Adrenal gland (tissue), 12 donors: ENCODE measurements around the gene OR13C2. TPM values are rescaled to one million over a fixed set of nuclear protein-coding genes. Genes with fewer than 3 reads are reported as not detected.

Source experiments
- DNase-seq, 7 donors: peaks; one replicate each; pipeline ENCODE4 v3.0.0-alpha.2; 2019 to 2020
- H3K27ac ChIP-seq, 5 donors: fragments of 200-600 bp; sonication (generic) in 4 of 5; 1 replicate in 3 of 5; 2 replicates in 2 of 5; pipeline versions ENCODE4 v1.5.1 to v1.8.0; 2016 to 2020; ENCODE audit warnings: mild to moderate bottlenecking in 1 of 5
- H3K27me3 ChIP-seq: fragments of 200-600 bp; 2 replicates; pipeline ENCODE4 v1.8.0; 2021
- H3K36me3 ChIP-seq, 2 donors: fragments of 200-600 bp; replicated peaks in 1 of 2; 1 replicate in 1 of 2; 2 replicates in 1 of 2; pipeline versions ENCODE4 v1.5.1 to v1.8.0; 2018 to 2022
- H3K4me1 ChIP-seq, 2 donors: fragments of 200-600 bp; replicated peaks in 1 of 2; 1 replicate in 1 of 2; 2 replicates in 1 of 2; pipeline versions ENCODE4 v1.5.1 to v1.8.0; 2018 to 2021
- H3K4me3 ChIP-seq, 4 donors: fragments of 200-600 bp; sonication (generic) in 3 of 4; one replicate each; pipeline ENCODE4 v1.5.1; 2016 to 2018
- H3K9me3 ChIP-seq, 3 donors: fragments of 200-600 bp; sonication (generic) in 1 of 3; replicated peaks in 1 of 3; 1 replicate in 2 of 3; 2 replicates in 1 of 3; pipeline versions ENCODE4 v1.5.1 to v1.8.0; 2016 to 2021
- CTCF ChIP-seq, 6 experiments: fragments of 450-650 bp in 4 of 6; fragments of 200-600 bp in 2 of 6; sonication (generic) in 1 of 6; IDR thresholded peaks; 1 replicate in 5 of 6; 2 replicates in 1 of 6; pipeline versions ENCODE4 v1.5.1 to v1.8.0; 2016 to 2021; ENCODE audit warnings: antibody characterized with exemption in 6 of 6, mild to moderate bottlenecking in 2 of 6, moderate library complexity in 1 of 6
- POLR2A ChIP-seq, 2 donors: fragments of 450-650 bp; IDR thresholded peaks; one replicate each; pipeline ENCODE4 v1.6.1; 2017; ENCODE audit warnings: antibody characterized with exemption in 2 of 2, mild to moderate bottlenecking in 2 of 2, moderate library complexity in 1 of 2
- WGBS, 4 donors: extraction: QIAGEN DNeasy Blood & Tissue Kit in 2 of 4; methylation state at CpG; one replicate each; pipeline versions ENCODE4 v1.1.5 to v1.1.7; 2013 to 2017; 5-methylcytosine and 5-hydroxymethylcytosine counted together
- intact Hi-C, 2 donors: fragments of 100-400 bp; cut with DNase I; formaldehyde crosslinking; loops; one replicate each; pipeline versions ENCODE4 v1.14.1 to v1.15.0; 2022 to 2023
- polyA plus RNA-seq, 3 donors: library from polyadenylated mRNA; stranded (reverse); fragments of 200-250 nt in 2 of 3; fragments of 350-450 nt in 1 of 3; fragmentation: Illumina TruSeq in 1 of 3; extraction: RNeasy Lipid Tissue Mini Kit (QIAGEN cat#74804) in 1 of 3; gene quantifications; one replicate each; pipeline ENCODE4 v1.2.3, GENCODE V29; 2013 to 2014
- total RNA-seq, 9 donors: library from RNA; depleted of rRNA in 4 of 9; stranded (reverse); fragments of >200 nt in 4 of 9; fragments of 120-200 nt in 1 of 9; fragmentation: NEBNext Ultra II Directional in 1 of 9; extraction: Animal tissue kit (Norgen Biotek cat#: 25700) in 1 of 9; gene quantifications; one replicate each; pipeline versions ENCODE4 v1.1.0 to v1.2.4, GENCODE V29; 2013 to 2023
- donor health status: healthy with polysubstance abuse.
- donor health status: Bipolar disorder and iron deficiency.
- donor health status: DM: yes; HTN: yes; CAD: no.
- donor health status: DM: no; HTN: no; CAD: no.
- donor health status: DM: no; HTN: no; CAD: no.
- donor health status: DM: yes; HTN: yes; CAD: no.

The OR13C2 gene
- total and polyA plus RNA-seq, 12 donors, result 0.83 TPM; not detected in 11

DNA sequence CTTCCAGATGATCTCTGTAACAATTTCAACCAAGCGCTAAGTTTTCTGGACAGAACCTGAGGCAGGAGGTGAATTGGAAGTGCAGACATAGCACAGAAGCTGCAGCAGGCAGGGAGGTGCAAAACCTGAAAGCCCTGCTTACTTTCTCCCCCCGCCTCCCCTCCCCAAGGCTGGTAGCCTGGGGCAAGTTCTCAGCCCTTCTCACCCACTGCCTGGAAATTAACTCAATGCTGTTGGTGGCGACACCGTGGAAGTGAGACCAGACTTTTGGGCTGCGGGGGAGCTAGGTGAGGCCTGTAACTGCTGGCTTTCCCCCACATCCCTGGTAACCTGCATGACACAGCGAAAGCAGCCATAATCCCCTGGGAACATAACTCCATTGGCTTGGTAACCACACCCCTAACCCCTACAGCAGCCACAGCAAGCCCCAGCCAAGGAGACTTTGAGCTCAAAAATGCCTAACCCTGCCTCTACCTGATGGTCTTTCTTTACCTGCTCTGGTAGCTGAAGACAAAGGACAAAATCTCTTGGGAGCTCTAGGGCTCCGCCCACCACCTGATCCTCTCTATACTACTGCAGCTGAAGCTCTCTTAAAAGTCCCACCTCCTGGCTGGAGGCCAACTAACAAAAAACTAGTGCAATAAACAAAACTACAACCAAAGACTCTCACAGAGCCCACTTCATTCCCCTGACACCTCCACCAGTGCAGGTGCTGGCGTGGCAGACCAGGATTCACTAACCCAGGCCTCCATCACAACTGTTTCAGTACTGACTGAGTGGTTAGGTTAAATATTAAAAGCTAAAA lies 48.4 kb downstream of the OR13C2 start:
- Histone ChIP-seq H3K4me1 (no peaks in the 10 kb centered on the region), H3K9me3 (no peaks in the 10 kb centered on the region), H3K27ac (no peak overlapping the region), H3K36me3 (no peaks in the 10 kb centered on the region), H3K27me3 (no peaks in the 10 kb centered on the region), H3K4me3 (no peak overlapping the region)
- intact Hi-C loops, result no loop called here
- WGBS, 4 donors, result 82 to 94% (median 88%) methylated on average over 6 to 8 of the region's 8 CpGs
- DNase-seq, result no peak
- no peak for TF ChIP-seq CTCF (IDR thresholded peaks at IDR 0.05)
- no peak for TF ChIP-seq POLR2A (IDR thresholded peaks at IDR 0.05)

DNA sequence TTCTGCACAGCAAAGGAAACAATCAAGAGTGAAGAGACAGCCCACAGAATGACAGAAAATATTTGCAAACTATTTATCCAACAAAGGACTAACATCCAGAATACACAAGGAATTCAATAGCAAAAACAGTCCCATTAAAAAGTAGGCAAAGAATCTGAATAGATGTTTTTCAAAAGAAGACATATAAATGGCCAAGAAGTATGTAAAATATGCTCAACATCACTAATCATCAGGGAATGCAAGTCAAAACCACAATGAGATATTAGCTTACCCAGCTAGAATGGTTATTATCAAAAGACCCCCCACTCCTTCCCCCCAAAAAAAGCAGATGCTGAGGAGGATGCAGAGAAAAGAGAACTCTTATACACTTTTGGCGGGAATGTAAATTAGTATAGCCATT lies 49.9 kb downstream of the OR13C2 start:
- Histone ChIP-seq H3K4me3 (no peak overlapping the region), H3K36me3 (no peaks in the 10 kb centered on the region), H3K27me3 (no peaks in the 10 kb centered on the region), H3K27ac (no peak overlapping the region), H3K4me1 (no peaks in the 10 kb centered on the region), H3K9me3 (no peaks in the 10 kb centered on the region)
- intact Hi-C loops, result no loop called here
- WGBS, 4 donors, result 83 to 94% (median 87%) methylated on average over 1 of the region's 1 CpG
- DNase-seq, result no peak
- TF ChIP-seq POLR2A (IDR thresholded peaks at IDR 0.05) (no peak), CTCF (IDR thresholded peaks at IDR 0.05) (no peak)

Other genes with a start within 250 kb of the OR13C2 start
- gene OR13F1, start 101.4 kb downstream of the OR13C2 start, total RNA-seq, result not detected
- not detected for gene OR13F1, start 101.4 kb downstream of the OR13C2 start, polyA plus RNA-seq
- 1 to 10 TPM in 1 of 9 donors, not detected in 8; 1.6 TPM for gene OR13C4, start 78.4 kb downstream of the OR13C2 start, total RNA-seq
- gene OR13C4, start 78.4 kb downstream of the OR13C2 start, polyA plus RNA-seq, result not detected
- 1 to 10 TPM in 1 of 9 donors, not detected in 8; 1.8 TPM for gene OR13C3, start 68.8 kb downstream of the OR13C2 start, total RNA-seq
- not detected for gene OR13C3, start 68.8 kb downstream of the OR13C2 start, polyA plus RNA-seq
- not detected for gene OR13C8, start 36.5 kb downstream of the OR13C2 start, total RNA-seq
- not detected for gene OR13C8, start 36.5 kb downstream of the OR13C2 start, polyA plus RNA-seq
- 1 to 10 TPM in 1 of 9 donors, not detected in 8; 1.2 TPM for gene OR13C5, start 6.2 kb downstream of the OR13C2 start, total RNA-seq
- not detected for gene OR13C5, start 6.2 kb downstream of the OR13C2 start, polyA plus RNA-seq
- gene OR13C9, start 12.6 kb upstream of the OR13C2 start, total RNA-seq, result 1 to 10 TPM in 1 of 9 donors, under 1 TPM in 1, not detected in 7; 0.27 to 1.2 TPM
- gene OR13C9, start 12.6 kb upstream of the OR13C2 start, polyA plus RNA-seq, result not detected
- gene OR13D1, start 88.9 kb upstream of the OR13C2 start, total RNA-seq, result not detected
- gene OR13D1, start 88.9 kb upstream of the OR13C2 start, polyA plus RNA-seq, result not detected
- gene NIPSNAP3A, start 142.1 kb upstream of the OR13C2 start, total RNA-seq, result 100 to 1,000 TPM in 1 of 9 donors, 10 to 100 TPM in 8; 32.3 to 164 (median 45.7) TPM
- 10 to 100 TPM; 18.3 to 49.2 (median 34.1) TPM for gene NIPSNAP3A, start 142.1 kb upstream of the OR13C2 start, polyA plus RNA-seq
- 10 to 100 TPM in 6 of 9 donors, 1 to 10 TPM in 3; 8.1 to 28.2 (median 13.4) TPM for gene NIPSNAP3B, start 158.5 kb upstream of the OR13C2 start, total RNA-seq
- gene NIPSNAP3B, start 158.5 kb upstream of the OR13C2 start, polyA plus RNA-seq, result 10 to 100 TPM in 2 of 3 donors, 1 to 10 TPM in 1; 8.5 to 36.5 (median 14.0) TPM